Sigmoid colon (tissue), 7 donors: ENCODE results near the gene SUPT5H. TPM values are rescaled to one million over a fixed set of nuclear protein-coding genes. Genes with fewer than 3 reads are reported as not detected.

Experiments
- DNase-seq: peaks from one replicate; pipeline ENCODE4 v3.0.0-alpha.2; 2019
- H3K27ac ChIP-seq, 4 donors: fragments of 200-600 bp; sonication (generic); one replicate each; pipeline ENCODE4 v1.5.1; 2016 to 2019; ENCODE audit warnings: mild to moderate bottlenecking in 1 of 4
- H3K27me3 ChIP-seq, 3 donors: fragments of 200-600 bp; sonication (generic); one replicate each; pipeline ENCODE4 v1.5.1; 2019; ENCODE audit warnings: mild to moderate bottlenecking in 1 of 3
- H3K36me3 ChIP-seq, 4 donors: fragments of 200-600 bp; sonication (generic); one replicate each; pipeline ENCODE4 v1.5.1; 2016 to 2019
- H3K4me1 ChIP-seq, 4 donors: fragments of 200-600 bp; sonication (generic); one replicate each; pipeline ENCODE4 v1.5.1; 2017 to 2019
- H3K4me3 ChIP-seq, 4 donors: fragments of 200-600 bp; sonication (generic); one replicate each; pipeline ENCODE4 v1.5.1; 2017 to 2019; ENCODE audit warnings: mild to moderate bottlenecking in 2 of 4, moderate library complexity in 1 of 4
- H3K9me3 ChIP-seq, 4 donors: fragments of 200-600 bp in 3 of 4; sonication (generic) in 3 of 4; one replicate each; pipeline versions ENCODE4 v1.5.1 to v1.6.1; 2013 to 2019
- EP300 ChIP-seq, 4 donors: sonication (generic); formaldehyde crosslinking; IDR thresholded peaks; one replicate each; pipeline ENCODE4 v1.6.1; 2017; ENCODE audit warnings: antibody characterized with exemption in 4 of 4
- POLR2A ChIP-seq, 2 donors: fragments of 450-650 bp; IDR thresholded peaks; one replicate each; pipeline ENCODE4 v1.6.1; 2016; ENCODE audit warnings: antibody characterized with exemption in 2 of 2, mild to moderate bottlenecking in 2 of 2, moderate library complexity in 2 of 2
- POLR2AphosphoS5 ChIP-seq, 4 donors: sonication (generic); formaldehyde crosslinking; IDR thresholded peaks; one replicate each; pipeline ENCODE4 v1.6.1; 2017; ENCODE audit warnings: antibody characterized with exemption in 4 of 4
- WGBS, 2 donors: extraction: QIAGEN DNeasy Blood & Tissue Kit; methylation state at CpG; one replicate each; pipeline ENCODE4 v1.1.7; 2013; 5-methylcytosine and 5-hydroxymethylcytosine counted together
- intact Hi-C: fragments of 100-400 bp; cut with DNase I; formaldehyde crosslinking; loops from one replicate; pipeline ENCODE4 v1.15.1; 2023
- polyA plus RNA-seq, 3 donors: library from polyadenylated mRNA; stranded (reverse); fragments of 200-250 nt; gene quantifications; one replicate each; pipeline ENCODE4 v1.2.3, GENCODE V29; 2013
- total RNA-seq, 4 donors: library from RNA; depleted of rRNA; stranded (reverse); fragments of >200 nt; gene quantifications; one replicate each; pipeline ENCODE4 v1.1.0, GENCODE V29; 2016
- TF ChIP-seq, protein P1 (sequence below), 4 experiments: fragments of 450-650 bp in 3 of 4; fragments of 200-600 bp in 1 of 4; IDR thresholded peaks; one replicate each; pipeline ENCODE4 v1.5.1; 2016 to 2019; ENCODE audit warnings: antibody characterized with exemption in 4 of 4, mild to moderate bottlenecking in 3 of 4, moderate library complexity in 2 of 4
- donor health status: healthy with polysubstance abuse.
- donor health status: Bipolar disorder and iron deficiency.
- donor health status: healthy.

SUPT5H gene
- total and polyA plus RNA-seq, 7 donors, result 52.3 to 112 (median 77.1) TPM

DNA sequence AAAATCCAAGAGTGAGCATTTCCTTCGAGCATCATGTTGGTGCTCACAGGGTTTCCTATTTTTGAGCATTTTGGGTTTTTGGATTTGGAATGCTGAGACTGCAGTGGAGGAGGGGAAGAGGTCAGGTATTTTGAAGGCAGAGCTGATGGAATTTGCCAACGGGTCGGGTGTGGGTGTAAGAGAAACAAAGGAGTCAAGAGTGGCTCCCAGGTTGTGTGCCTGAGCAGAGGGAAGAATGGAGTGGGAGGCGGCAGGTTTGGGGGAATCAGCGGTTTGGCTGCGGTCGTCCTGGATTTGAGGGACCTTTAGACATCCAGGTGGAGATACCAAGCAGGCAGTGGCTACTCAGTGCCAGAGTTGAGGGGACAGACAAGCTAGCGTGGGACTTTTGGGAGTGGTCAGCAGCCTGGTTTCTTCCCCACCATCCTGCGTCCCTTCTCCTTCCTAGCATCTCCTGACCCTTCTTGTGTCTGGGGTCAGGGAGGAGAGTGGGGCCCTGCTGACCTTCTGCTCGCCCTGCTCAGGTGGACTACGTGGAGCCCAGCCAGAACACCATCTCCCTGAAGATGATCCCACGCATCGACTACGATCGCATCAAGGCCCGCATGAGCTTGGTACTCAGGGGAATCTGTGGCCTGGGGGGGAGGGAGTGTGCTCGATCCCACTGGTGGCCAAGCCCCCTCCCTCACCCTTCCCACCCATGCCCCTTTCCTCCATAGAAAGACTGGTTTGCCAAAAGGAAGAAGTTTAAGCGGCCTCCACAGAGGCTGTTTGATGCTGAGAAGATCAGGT, 20.8 kb downstream of the SUPT5H start:
- peaks cover 42 to 94% (median 67%) of the 10 kb centered on the region in 4 donors for H3K36me3 ChIP-seq
- H3K27ac ChIP-seq, result no peak overlapping the region
- no peak for DNase-seq
- H3K4me3 ChIP-seq, result no peak overlapping the region
- H3K27me3 ChIP-seq, result no peaks in the 10 kb centered on the region
- TF ChIP-seq POLR2AphosphoS5 (IDR thresholded peaks at IDR 0.05), result no peak
- TF ChIP-seq, protein P1, sequence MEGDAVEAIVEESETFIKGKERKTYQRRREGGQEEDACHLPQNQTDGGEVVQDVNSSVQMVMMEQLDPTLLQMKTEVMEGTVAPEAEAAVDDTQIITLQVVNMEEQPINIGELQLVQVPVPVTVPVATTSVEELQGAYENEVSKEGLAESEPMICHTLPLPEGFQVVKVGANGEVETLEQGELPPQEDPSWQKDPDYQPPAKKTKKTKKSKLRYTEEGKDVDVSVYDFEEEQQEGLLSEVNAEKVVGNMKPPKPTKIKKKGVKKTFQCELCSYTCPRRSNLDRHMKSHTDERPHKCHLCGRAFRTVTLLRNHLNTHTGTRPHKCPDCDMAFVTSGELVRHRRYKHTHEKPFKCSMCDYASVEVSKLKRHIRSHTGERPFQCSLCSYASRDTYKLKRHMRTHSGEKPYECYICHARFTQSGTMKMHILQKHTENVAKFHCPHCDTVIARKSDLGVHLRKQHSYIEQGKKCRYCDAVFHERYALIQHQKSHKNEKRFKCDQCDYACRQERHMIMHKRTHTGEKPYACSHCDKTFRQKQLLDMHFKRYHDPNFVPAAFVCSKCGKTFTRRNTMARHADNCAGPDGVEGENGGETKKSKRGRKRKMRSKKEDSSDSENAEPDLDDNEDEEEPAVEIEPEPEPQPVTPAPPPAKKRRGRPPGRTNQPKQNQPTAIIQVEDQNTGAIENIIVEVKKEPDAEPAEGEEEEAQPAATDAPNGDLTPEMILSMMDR (IDR thresholded peaks at IDR 0.05), result no peak
- no peak for TF ChIP-seq POLR2A (IDR thresholded peaks at IDR 0.05)
- TF ChIP-seq EP300 (IDR thresholded peaks at IDR 0.05), result no peak
- 96% methylated on average over 18 of the region's 18 CpGs for WGBS, 2 donors
- intact Hi-C loops, result no loop called here
- H3K9me3 ChIP-seq, result no peaks in the 10 kb centered on the region
- no peaks in the 10 kb centered on the region for H3K4me1 ChIP-seq

DNA sequence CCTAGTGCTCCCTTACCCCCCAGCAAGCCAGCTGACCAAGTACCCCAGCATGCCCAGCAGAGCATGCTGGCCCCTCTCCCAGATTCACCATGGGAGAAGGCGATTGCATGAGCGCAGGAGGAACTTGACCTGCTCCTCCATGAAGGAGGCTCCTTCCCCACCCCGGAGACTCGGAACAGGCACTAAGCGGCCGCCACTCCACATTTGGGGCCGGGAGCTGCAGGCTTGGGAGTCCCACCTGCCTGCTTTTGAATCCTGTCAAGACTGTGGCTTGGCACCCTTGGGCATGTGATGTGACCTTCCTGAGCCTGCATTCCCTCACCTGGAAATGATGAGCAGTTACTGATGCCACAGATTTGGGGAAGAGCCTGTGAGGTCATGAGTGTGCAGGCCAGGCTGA, 22.6 kb downstream of the SUPT5H start:
- Histone ChIP-seq H3K4me3 (no peak overlapping the region), H3K4me1 (no peaks in the 10 kb centered on the region), H3K27ac (no peak overlapping the region), H3K27me3 (no peaks in the 10 kb centered on the region), H3K9me3 (no peaks in the 10 kb centered on the region), H3K36me3 (peaks cover 56 to 100% (median 84%) of the 10 kb centered on the region in 4 donors)
- TF ChIP-seq, protein P1 (IDR thresholded peaks at IDR 0.05), result no peak
- no peak for TF ChIP-seq EP300 (IDR thresholded peaks at IDR 0.05)
- no peak for TF ChIP-seq POLR2AphosphoS5 (IDR thresholded peaks at IDR 0.05)
- no peak for TF ChIP-seq POLR2A (IDR thresholded peaks at IDR 0.05)
- DNase-seq, result no peak
- 95 to 96% methylated on average over 7 of the region's 7 CpGs for WGBS, 2 donors
- intact Hi-C loops, result no loop called here

DNA sequence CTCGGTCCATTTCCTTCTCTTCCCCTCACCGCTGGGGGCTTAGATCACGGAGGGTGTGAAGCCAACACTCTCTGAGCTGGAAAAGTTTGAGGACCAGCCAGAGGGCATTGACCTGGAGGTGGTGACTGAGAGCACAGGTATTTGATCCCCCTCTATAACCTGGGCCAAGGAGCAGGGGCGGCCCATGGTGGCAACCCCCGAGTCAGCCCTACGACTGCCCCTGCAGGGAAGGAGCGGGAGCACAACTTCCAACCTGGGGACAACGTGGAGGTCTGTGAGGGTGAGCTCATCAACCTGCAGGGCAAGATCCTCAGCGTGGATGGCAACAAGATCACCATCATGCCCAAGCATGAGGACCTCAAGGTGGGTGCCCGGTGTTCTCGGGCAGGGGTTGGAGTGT, 23.7 kb downstream of the SUPT5H start:
- Histone ChIP-seq H3K27ac (no peak overlapping the region), H3K36me3 (peaks cover 67 to 100% (median 93%) of the 10 kb centered on the region in 4 donors), H3K4me3 (no peak overlapping the region), H3K4me1 (no peaks in the 10 kb centered on the region), H3K27me3 (no peaks in the 10 kb centered on the region), H3K9me3 (no peaks in the 10 kb centered on the region)
- 95% methylated on average over 11 of the region's 11 CpGs for WGBS, 2 donors
- TF ChIP-seq POLR2AphosphoS5 (IDR thresholded peaks at IDR 0.05), result no peak
- no peak for TF ChIP-seq EP300 (IDR thresholded peaks at IDR 0.05)
- no peak for TF ChIP-seq POLR2A (IDR thresholded peaks at IDR 0.05)
- TF ChIP-seq, protein P1 (IDR thresholded peaks at IDR 0.05), result no peak
- intact Hi-C loops, result no loop called here
- DNase-seq, result no peak

DNA sequence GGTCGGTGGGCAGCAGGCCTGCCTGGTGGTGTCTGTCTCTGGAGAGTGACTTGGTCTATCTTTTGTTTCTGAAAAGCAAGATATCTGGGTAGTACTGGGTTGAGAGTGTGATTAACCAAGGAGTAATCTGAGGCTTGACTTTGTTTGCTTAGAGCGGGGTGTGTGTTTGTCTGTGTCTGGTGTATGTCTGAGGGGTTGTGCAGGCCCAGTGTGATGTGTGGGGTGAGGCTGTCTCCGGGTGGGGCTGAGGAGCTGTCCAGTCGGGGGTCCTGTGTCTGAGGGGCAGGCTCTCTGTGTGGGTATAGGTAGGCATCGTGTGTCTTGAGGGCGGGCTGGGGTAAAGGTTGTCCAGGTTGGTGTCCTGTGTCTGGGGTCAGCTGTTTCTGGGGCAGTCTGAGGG, 24.2 kb downstream of the SUPT5H start:
- no peak overlapping the region for H3K4me3 ChIP-seq
- H3K9me3 ChIP-seq, result no peaks in the 10 kb centered on the region
- H3K27me3 ChIP-seq, result no peaks in the 10 kb centered on the region
- peaks cover 71 to 100% (median 93%) of the 10 kb centered on the region in 4 donors for H3K36me3 ChIP-seq
- H3K27ac ChIP-seq, result no peak overlapping the region
- DNase-seq, result no peak
- intact Hi-C loops, result no loop called here
- no peaks in the 10 kb centered on the region for H3K4me1 ChIP-seq
- no peak for TF ChIP-seq POLR2AphosphoS5 (IDR thresholded peaks at IDR 0.05)
- TF ChIP-seq, protein P1 (IDR thresholded peaks at IDR 0.05), result no peak
- no peak for TF ChIP-seq EP300 (IDR thresholded peaks at IDR 0.05)
- TF ChIP-seq POLR2A (IDR thresholded peaks at IDR 0.05), result no peak
- 77 to 88% methylated on average over 6 of the region's 6 CpGs for WGBS, 2 donors
